Activated naive CD4-positive, alpha-beta T cell treated with Interleukin-2 at 50 U/mL for 16 hours (primary cell): ENCODE data around the gene AHCTF1.

Experiments used
- DNase-seq: peaks from one replicate; pipeline ENCODE4 v3.0.0-alpha.2; 2020

The AHCTF1 gene

GRCh38 chr1:246795906-246796694 is 135.6 kb downstream of the AHCTF1 start:
- DNase-seq = no peak

- DNase-seq = no peak
These were observed 136.7 kb downstream of the AHCTF1 start for GRCh38 chr1:246794828-246795671.

GRCh38 chr1:246794048-246794827 is 137.5 kb downstream of the AHCTF1 start:
- DNase-seq = no peak

- DNase-seq = no peak
These were observed 138.3 kb downstream of the AHCTF1 start for GRCh38 chr1:246793356-246793896.

- no peak for DNase-seq
These were observed 139.1 kb downstream of the AHCTF1 start for GRCh38 chr1:246792603-246793002.

- DNase-seq = no peak
These were observed 140.3 kb downstream of the AHCTF1 start for GRCh38 chr1:246791303-246791918.

GRCh38 chr1:246790833-246791232 is 140.9 kb downstream of the AHCTF1 start:
- no peak for DNase-seq

GRCh38 chr1:246790364-246790763 is 141.4 kb downstream of the AHCTF1 start:
- no peak for DNase-seq

- no peak for DNase-seq
These were observed 142.1 kb downstream of the AHCTF1 start for GRCh38 chr1:246789454-246790339.
